ENCODE measurements around the gene BCL11A. TPM values are rescaled to one million over a fixed set of nuclear protein-coding genes. Genes with fewer than 3 reads are reported as not detected.

The BCL11A gene
- total RNA-seq, 1 donor from 2014 or later = 0.67 TPM

GRCh38 chr2:60573251-60573650, 19.8 kb upstream of the BCL11A start:
- peaks cover 8% of the 10 kb centered on the region for H3K4me1 Mint-ChIP-seq
- peaks cover 8% of the 10 kb centered on the region for H3F3A ChIP-seq (ENCODE audit: low read depth)
- no peak overlapping the region for H3K27ac ChIP-seq
- H3K27ac Mint-ChIP-seq = no peak overlapping the region
- H3K4me3 ChIP-seq = no peak overlapping the region
- H3K9ac ChIP-seq = no peak overlapping the region
- no peak overlapping the region for H3K4me3 Mint-ChIP-seq
- peaks cover 19% of the 10 kb centered on the region for H3K27me3 Mint-ChIP-seq (ENCODE audit: insufficient read depth, low read depth)
- DNase-seq (ENCODE audit: low spot score) = no peak
- H3K4me1 ChIP-seq = peaks cover 11% of the 10 kb centered on the region
- H3K4me2 ChIP-seq = no peak overlapping the region
- H4K20me1 ChIP-seq (ENCODE audit: low read depth) = no peaks in the 10 kb centered on the region
- H3K27me3 ChIP-seq = peaks cover 45% of the 10 kb centered on the region
- no peaks in the 10 kb centered on the region for H3K36me3 Mint-ChIP-seq
- no peaks in the 10 kb centered on the region for H3K79me2 ChIP-seq (ENCODE audit: low read depth)
- no peaks in the 10 kb centered on the region for H3K9me3 ChIP-seq (ENCODE audit: low read depth)
- H3K9me3 Mint-ChIP-seq = no peaks in the 10 kb centered on the region
- no peak overlapping the region for H2AFZ ChIP-seq (replicated peaks)
- TF ChIP-seq EZH2 (IDR thresholded peaks at IDR 0.05) (no peak), CTCF (IDR thresholded peaks at IDR 0.05) (no peak), EZH2phosphoT487 (IDR thresholded peaks at IDR 0.05) (no peak)
- no peaks in the 10 kb centered on the region for H3K36me3 ChIP-seq

GRCh38 chr2:60570251-60570650, 16.8 kb upstream of the BCL11A start:
- peaks cover 71% of the 10 kb centered on the region for H3K27me3 ChIP-seq
- no peak for TF ChIP-seq EZH2 (IDR thresholded peaks at IDR 0.05)
- no peak for TF ChIP-seq CTCF (IDR thresholded peaks at IDR 0.05)
- TF ChIP-seq EZH2phosphoT487 (IDR thresholded peaks at IDR 0.05) = no peak
- peak overlapping the region; percentile 97 for H3K4me2 ChIP-seq

GRCh38 chr2:60569680-60570111, 16.2 kb upstream of the BCL11A start:
- H3K4me2 ChIP-seq = peak overlapping the region; percentile 97
- H3K36me3 ChIP-seq = no peaks in the 10 kb centered on the region
- Mint-ChIP-seq H3K27me3 (ENCODE audit: insufficient read depth, low read depth) (peaks cover 31% of the 10 kb centered on the region), H3K4me3 (no peak overlapping the region), H3K4me1 (peaks cover 19% of the 10 kb centered on the region), H3K27ac (no peak overlapping the region), H3K36me3 (no peaks in the 10 kb centered on the region), H3K9me3 (no peaks in the 10 kb centered on the region)
- peaks cover 8% of the 10 kb centered on the region for H3F3A ChIP-seq (ENCODE audit: low read depth)
- H3K4me1 ChIP-seq = peaks cover 5% of the 10 kb centered on the region
- peaks cover 71% of the 10 kb centered on the region for H3K27me3 ChIP-seq
- no peak overlapping the region for H3K27ac ChIP-seq
- H2AFZ ChIP-seq (replicated peaks) = peak overlapping the region; percentile 59
- no peak overlapping the region for H3K9ac ChIP-seq
- H3K79me2 ChIP-seq (ENCODE audit: low read depth) = no peaks in the 10 kb centered on the region
- H4K20me1 ChIP-seq (ENCODE audit: low read depth) = no peaks in the 10 kb centered on the region
- no peaks in the 10 kb centered on the region for H3K9me3 ChIP-seq (ENCODE audit: low read depth)
- TF ChIP-seq EZH2 (IDR thresholded peaks at IDR 0.05) = no peak
- no peak for TF ChIP-seq CTCF (IDR thresholded peaks at IDR 0.05)
- no peak for TF ChIP-seq EZH2phosphoT487 (IDR thresholded peaks at IDR 0.05)
- peak; percentile 51 for DNase-seq (ENCODE audit: low spot score)
- peak overlapping the region; percentile 52 for H3K4me3 ChIP-seq

More at GRCh38 chr2:60570251-60570650, 16.8 kb upstream of the BCL11A start:
- Histone ChIP-seq H4K20me1 (ENCODE audit: low read depth) (no peaks in the 10 kb centered on the region), H3K36me3 (no peaks in the 10 kb centered on the region), H3K79me2 (ENCODE audit: low read depth) (no peaks in the 10 kb centered on the region), H3K27ac (no peak overlapping the region), H3K9me3 (ENCODE audit: low read depth) (no peaks in the 10 kb centered on the region), H3K4me1 (peaks cover 5% of the 10 kb centered on the region), H3K4me3 (peak overlapping the region; percentile 52), H3K9ac (no peak overlapping the region), H3F3A (ENCODE audit: low read depth) (peaks cover 8% of the 10 kb centered on the region), H2AFZ (replicated peaks) (no peak overlapping the region)
- Mint-ChIP-seq H3K27ac (no peak overlapping the region), H3K27me3 (ENCODE audit: insufficient read depth, low read depth) (peaks cover 31% of the 10 kb centered on the region), H3K4me3 (no peak overlapping the region), H3K9me3 (no peaks in the 10 kb centered on the region), H3K36me3 (no peaks in the 10 kb centered on the region), H3K4me1 (peaks cover 19% of the 10 kb centered on the region)
- DNase-seq (ENCODE audit: low spot score) = no peak

All from neural progenitor cell (in vitro differentiated cells).